Stimulated activated CD4-positive, alpha-beta T cell treated with anti-CD3 and anti-CD28 coated beads, TNF-alpha, amount 100 ng/mL, for 48 hours (primary cell): ENCODE data around the gene TPSD1.
"Not testable (repeated sequence)": the region's sequence is repeated elsewhere in the genome, so short reads cannot be mapped to it uniquely, and the experiment has no call there.

Experiments
- DNase-seq, 3 donors: peaks; one replicate each; pipeline ENCODE4 v3.0.0-alpha.2; 2020; ENCODE audit warnings: low read depth in 3 of 3

The TPSD1 gene

DNA sequence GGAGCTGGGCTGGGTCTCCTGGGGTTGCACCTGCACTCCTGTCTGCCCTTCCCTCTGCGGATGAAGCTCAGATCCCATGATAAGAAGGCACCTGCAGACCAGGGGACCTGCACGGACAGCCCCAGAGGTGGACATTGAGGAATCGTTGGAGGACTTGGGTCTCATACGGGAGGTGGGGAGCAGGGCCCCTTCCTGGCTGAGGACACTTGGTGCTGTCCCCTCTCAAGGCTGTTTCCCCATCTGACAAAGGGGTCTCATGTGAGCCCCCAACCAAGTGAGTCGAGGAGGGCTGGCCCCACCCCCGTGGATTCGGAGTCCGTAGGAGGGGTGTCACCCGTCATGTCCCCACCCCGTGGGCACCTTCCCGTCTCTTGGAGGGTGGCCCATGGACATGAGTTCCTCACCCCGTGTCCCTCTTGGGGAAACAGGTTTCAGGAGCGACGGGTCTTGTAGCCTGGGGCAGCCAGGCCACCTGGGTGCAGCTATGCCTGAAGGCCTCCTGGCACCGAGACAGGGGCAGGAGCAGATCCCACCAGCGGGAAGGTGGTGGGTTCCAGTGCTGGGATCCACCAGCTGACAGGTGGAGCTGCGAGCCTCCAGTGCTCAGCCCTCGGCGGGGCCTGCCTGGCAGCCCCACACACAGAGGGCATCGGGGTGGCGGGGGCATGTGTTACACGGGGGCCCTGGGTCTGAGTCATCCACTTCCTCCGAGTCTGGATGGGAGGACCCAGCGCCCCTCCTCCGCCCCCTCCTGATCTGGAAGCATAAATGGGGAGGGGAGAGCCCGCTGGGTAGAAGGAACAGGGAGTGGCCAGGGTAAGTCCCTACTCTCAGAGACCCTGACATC lies at the start of gene TPSD1:
TPSD1 (plus strand) TSS at position 794 of the 847 bp plus-strand sequence. CDS start 212 bp downstream, outside the sequence.
- not testable (repeated sequence) for DNase-seq

DNA sequence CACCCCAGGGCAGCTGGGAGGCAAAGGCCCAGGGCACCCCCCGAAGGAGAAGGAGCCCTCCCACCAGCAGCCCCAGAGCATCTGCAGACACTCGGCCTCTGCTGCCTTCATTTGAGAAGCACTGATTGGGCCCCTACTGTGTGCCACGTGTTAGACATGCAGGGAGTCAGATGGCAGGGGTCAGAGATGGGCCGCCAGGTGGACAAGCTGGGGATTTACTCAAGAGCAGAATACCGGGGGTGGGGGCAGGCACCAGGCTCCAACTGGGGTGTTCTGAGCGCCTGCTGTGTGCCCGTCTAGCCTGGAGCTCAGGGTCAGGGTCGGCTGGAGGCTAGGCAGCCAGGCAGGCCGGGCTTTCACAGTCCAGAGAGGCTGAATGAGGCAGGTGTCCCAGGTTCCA lies 49.5 kb upstream of the TPSD1 start:
- no peak for DNase-seq

DNA sequence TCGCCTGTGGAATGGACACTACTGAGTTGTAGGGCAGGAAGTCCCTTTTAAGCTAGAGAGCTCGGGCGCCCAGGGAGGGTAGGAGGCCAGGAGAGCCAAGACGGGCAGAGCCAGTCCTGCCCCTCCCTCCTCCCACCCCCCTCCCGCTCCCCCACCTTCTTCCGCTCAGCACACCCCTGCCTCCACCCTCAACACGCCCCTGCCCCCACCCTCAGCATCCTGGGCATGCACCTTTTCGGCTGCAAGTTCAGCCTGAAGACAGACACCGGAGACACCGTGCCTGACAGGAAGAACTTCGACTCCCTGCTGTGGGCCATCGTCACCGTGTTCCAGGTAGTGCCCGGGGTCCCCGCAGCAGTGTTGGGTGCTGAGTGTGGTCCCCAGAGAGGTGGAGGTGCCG lies 49.1 kb upstream of the TPSD1 start:
- no peak for DNase-seq

DNA sequence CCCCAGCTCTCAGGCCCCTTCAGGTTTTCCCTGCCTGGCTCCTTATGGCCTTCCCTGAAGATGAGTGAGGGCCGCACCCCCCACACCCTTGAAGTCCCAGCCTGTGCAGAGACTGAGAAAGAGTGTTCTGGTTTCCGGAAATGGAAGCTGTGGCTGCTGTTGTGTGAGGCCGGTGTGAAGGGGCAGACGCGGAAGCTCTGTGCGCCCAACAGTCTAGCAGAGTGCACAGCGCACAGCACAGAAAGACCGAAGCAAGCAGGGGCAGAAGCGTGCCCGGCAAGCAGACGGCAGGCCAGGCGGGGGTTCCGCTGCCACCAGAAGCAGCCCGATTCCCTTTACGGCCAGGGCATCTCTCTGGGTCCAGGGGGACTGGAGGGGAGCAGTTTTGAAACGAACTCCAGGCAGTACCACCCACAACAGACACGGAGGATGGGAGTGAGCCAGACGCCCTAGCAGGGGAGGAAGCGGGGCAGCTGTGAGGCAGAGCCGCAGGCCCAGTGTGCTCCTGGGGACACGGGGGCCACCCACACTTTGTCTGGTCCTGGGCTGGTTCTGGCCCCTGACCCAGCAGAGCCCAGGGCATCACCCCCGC lies 47.5 kb upstream of the TPSD1 start:
- no peak for DNase-seq

DNA sequence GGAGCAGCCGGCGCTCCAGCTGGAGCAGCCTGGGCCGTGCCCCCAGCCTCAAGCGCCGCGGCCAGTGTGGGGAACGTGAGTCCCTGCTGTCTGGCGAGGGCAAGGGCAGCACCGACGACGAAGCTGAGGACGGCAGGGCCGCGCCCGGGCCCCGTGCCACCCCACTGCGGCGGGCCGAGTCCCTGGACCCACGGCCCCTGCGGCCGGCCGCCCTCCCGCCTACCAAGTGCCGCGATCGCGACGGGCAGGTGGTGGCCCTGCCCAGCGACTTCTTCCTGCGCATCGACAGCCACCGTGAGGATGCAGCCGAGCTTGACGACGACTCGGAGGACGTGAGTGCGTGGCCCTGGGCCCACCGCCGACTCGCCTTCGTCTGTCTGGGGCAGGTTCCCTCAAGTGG lies 46.8 kb upstream of the TPSD1 start:
- DNase-seq: no peak

DNA sequence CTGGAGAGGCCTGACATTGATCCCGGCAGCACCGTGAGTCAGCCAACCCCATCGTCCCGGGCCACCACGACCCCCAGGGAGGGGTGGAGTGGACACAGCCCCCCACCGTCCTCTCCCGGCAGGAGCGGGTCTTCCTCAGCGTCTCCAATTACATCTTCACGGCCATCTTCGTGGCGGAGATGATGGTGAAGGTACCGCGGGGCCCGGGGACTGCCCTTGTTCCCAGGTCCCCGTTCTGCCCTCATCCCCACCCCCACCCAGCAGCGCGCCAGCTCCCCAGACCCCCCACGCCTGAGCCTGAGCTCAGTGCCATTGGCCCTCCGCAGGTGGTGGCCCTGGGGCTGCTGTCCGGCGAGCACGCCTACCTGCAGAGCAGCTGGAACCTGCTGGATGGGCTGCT lies 45.4 kb upstream of the TPSD1 start:
- DNase-seq: no peak

DNA sequence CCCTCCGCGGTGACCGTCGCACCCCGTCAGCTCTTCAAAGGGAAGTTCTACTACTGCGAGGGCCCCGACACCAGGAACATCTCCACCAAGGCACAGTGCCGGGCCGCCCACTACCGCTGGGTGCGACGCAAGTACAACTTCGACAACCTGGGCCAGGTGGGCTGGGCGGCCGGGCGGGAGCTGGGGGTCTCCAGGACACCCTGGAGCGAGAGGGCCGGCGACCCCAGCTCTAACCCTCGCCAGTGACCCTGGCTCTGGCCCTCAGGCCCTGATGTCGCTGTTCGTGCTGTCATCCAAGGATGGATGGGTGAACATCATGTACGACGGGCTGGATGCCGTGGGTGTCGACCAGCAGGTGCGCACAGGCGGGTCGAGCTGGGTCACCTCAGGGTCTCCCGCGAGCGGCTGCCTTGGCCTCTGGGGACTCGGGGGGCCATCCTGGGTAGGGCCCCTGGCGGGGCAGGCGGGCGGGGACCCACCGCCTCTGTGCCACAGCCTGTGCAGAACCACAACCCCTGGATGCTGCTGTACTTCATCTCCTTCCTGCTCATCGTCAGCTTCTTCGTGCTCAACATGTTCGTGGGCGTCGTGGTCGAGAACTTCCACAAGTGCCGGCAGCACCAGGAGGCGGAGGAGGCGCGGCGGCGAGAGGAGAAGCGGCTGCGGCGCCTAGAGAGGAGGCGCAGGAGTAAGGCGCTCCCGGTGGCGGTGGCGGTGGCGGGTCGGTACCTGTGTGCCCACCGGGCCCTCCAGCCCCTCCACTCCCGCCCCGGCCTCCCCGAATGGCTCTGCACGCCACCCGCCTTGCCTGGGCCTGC lies 44.2 kb upstream of the TPSD1 start:
- no peak for DNase-seq

DNA sequence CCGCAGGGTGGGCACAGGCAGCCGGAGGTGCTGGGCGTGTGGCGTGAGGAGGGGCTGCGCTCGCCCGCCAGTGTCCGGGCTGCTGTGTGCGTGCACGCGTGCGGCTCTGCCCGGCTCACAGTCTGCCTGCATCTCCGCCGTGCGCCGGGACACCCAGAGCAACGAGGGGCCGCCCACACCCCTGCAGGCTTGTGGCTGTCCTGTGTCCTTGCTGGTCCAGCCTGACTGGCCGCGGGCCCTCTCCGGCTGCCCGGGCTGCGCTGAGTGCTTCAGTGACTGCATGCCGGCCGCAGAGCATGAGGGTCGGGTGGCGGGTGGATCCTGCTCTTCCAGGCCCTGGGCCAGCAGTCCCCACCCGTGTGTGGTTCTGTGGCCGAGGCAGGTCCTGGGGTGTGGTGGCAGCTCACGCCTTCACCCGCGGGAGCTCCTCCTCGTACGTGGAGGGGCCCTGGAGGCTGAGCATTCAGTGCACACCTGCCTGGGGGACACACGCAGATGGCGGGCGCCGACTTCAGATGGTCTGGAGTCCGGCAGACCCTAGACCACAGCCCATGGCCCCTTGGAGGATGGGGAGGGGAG lies 43.2 kb upstream of the TPSD1 start:
- DNase-seq: no peak

DNA sequence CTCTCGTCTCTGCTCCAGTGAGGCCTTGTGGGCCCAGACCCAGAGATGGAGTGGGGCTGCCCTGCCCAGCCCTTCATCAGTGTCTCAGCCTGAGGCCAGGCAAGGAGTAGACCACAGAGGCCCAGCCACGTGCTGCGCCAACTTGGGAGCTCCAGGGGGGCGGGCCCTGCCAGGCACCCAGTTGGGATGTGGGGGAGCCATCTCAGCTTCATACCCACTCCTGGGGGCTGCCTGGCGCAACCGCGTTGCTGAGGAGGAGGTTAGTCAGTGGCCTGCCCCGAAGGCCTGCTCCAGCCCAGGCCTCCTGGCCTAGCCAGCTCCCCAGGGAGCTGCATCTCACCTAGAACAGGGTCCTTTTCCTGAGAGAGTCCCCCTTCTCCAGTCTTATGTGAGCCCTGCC lies 42.6 kb upstream of the TPSD1 start:
- DNase-seq: no peak

DNA sequence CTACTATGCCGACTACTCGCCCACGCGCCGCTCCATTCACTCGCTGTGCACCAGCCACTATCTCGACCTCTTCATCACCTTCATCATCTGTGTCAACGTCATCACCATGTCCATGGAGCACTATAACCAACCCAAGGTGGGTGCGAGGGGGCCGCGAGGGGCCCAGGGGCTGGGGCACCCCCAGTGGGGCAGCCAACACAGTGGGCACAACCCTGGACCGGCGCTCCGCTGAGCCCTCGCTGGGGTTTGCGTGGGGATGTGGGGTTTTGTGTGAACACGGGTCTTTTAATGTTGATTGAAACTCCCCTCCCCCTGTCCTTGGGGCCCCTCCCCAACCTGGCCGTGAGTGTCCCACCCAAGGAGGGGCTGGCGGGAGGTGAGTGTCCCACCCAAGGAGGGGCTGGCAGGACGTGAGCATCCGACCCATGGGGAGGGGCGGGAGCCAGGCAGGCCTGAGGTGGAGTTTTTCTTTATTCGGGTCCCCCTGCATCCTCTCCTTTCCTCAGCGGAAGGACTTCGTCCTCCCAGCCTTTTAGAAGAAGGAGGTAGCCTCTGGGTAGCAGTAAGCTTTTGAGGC lies 42.0 kb upstream of the TPSD1 start:
- no peak for DNase-seq

DNA sequence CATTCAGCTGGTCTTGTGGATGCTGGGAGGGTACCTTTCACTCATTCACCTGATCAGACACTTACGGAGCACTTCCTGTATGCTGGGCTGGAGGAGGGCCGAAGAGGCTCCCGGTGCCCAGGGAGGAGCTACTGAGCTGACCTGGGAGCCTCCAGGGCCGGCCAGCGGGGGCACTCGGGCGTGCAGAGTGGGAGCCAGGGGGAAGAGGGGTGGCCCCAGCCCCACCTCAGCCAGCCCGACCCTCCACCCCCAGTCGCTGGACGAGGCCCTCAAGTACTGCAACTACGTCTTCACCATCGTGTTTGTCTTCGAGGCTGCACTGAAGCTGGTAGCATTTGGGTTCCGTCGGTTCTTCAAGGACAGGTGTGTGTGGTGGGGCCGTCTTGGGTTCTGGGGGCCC lies 41.1 kb upstream of the TPSD1 start:
- DNase-seq: no peak

DNA sequence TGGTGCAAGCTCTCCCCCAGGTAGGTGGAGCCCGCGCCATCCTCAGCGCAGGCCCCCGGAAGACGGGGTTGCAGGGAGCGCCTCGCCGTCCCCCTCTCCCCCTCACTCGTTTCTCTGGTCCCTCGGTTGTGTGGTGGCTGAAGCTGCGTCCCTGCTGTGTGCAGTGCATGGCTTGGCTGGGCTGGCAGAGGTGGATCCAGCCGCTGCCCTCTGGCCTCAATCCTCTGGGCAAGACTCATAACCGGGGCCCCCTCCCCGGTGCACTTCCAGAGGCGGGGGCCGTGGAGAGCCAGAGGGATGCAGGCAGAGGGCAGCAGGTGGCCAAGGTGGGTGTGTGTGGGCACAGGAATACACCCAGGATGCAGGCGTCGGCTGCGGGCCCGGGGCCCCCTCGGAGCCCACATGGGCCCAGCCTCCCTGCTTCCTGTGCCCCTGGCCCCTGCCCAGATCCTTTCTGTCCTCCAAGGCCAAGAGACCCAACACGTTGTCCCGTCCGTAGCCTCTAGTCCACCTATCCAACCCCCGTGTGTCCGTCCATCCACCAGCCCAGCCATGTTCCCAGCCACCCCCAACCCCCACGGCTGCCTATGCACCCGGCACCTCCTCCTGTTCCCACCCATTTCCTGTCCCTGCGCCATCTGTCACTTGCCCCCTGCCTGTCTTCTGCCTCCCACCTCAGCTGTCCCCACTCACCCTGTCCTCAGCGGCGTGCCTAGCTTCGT lies 40.1 kb upstream of the TPSD1 start:
- DNase-seq: no peak

DNA sequence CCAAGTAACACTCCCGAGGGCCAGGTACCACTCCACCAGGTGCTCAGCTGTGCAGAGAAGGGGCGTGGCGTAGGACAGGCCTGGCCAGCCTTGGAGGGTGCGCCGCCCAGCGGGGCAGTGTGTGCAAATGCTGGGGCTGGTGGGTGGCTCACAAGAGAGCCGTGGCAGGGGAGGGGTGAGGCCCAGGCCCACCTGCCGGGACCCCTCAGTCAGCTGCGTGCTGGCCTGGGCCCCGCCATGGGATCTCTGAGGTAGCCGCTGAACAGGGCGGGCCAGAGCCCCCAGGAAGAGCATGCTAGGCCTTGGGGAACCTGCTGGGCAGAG lies 39.6 kb upstream of the TPSD1 start:
- DNase-seq: no peak

DNA sequence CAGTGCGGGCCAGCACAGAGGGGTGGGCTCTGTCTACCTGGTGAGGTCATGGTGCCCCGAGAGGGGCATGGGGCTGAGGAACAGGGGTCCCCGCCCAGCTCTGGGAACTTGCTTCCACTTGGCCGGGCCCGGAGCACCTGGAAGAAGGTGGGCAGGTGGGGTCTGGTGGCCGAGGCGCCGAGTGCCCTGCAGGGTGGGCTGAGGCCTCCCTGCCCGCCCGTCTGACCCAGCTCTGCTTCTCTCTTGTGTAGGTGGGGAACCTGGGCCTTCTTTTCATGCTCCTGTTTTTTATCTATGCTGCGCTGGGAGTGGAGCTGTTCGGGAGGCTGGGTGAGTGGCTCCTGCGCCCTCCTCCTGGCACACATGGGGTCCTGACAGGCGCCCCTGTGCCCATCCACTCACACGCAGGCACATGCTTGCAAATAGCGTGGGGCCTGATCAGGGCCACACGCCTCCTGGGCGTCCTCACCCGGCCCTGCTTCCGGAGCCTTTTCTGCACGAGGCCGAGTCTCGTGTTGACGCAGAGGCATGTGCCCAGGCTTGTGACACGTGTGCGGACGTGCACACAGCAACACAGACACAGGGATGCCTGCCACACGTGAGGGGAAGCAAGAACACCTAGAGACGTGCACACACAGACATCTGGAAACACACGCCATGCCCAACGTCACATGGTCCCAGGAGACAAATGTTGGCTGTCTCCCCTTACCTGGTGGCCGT lies 39.0 kb upstream of the TPSD1 start:
- DNase-seq: no peak

DNA sequence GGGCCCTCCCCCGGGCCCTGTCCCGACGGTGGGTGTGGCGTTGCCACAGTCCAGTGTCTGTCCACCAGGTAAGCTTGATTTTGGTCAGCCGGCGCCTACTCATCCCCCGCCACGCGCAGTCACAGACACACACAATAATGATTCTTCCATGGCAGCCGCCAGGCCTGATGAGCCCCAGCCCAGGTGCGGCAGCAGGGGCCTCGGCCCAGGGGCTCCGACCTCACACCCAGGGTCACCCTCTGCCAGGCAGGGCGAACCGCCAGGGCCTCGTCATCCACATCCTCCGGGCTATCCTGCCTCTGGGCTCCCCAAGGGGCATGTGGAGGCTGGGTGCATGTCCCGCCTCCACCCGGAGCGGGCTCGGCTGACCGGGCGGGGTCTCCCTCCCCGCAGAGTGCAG lies 38.3 kb upstream of the TPSD1 start:
- DNase-seq: no peak

DNA sequence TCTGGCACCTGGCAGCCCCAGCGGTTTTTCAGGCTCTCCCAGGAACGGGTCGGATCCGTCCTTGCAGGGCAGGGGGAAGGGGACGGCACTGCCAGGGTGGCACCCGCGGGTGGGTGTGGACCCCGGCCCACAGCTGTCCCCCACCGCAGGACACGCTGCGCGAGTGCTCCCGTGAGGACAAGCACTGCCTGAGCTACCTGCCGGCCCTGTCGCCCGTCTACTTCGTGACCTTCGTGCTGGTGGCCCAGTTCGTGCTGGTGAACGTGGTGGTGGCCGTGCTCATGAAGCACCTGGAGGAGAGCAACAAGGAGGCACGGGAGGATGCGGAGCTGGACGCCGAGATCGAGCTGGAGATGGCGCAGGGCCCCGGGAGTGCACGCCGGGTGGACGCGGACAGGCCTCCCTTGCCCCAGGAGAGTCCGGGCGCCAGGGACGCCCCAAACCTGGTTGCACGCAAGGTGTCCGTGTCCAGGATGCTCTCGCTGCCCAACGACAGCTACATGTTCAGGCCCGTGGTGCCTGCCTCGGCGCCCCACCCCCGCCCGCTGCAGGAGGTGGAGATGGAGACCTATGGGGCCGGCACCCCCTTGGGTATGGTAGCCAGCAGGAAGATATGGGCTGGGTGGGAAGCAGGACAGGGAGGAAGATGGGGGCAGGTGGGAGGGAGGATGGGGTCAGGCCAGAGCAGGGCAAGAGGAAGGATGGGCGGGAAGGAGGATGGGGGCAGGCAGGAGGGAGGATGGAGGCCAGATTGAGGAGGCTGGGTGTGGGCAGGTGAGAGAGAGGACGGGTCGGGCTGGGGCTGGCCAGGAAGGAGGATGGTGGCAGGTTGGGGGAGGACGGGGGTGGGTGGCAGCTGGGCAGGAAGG lies 37.6 kb upstream of the TPSD1 start:
- DNase-seq: no peak

DNA sequence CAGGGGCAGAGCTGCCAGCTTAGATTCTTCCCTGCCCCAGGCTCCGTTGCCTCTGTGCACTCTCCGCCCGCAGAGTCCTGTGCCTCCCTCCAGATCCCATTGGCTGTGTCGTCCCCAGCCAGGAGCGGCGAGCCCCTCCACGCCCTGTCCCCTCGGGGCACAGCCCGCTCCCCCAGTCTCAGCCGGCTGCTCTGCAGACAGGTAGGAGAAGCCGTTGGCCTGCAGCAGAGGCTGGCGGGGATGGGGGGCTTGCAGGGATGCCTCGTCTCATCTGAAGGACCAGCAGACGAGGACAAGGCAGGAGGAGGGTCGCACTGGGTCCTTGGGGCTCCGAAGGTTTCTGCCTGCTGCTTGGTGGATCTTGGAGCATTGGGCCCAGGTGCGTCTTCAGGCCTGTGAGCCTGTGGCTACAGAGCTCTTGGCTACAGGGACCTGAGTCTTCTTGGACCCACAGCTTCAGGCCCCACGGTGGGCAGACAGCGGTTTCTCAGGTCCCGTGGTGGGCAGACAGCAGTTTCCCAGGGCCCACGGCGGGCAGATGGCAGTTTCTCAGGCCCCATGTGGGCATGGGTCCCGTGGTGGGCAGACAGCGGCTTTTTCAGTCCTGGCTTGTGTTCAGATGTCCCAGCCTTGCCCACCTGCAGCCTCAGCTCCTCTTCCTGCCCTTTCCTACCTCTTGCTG lies 36.8 kb upstream of the TPSD1 start:
- no peak for DNase-seq

DNA sequence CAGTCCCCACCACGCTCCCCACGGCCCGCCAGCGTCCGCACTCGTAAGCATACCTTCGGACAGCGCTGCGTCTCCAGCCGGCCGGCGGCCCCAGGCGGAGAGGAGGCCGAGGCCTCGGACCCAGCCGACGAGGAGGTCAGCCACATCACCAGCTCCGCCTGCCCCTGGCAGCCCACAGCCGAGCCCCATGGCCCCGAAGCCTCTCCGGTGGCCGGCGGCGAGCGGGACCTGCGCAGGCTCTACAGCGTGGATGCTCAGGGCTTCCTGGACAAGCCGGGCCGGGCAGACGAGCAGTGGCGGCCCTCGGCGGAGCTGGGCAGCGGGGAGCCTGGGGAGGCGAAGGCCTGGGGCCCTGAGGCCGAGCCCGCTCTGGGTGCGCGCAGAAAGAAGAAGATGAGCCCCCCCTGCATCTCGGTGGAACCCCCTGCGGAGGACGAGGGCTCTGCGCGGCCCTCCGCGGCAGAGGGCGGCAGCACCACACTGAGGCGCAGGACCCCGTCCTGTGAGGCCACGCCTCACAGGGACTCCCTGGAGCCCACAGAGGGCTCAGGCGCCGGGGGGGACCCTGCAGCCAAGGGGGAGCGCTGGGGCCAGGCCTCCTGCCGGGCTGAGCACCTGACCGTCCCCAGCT lies 35.7 kb upstream of the TPSD1 start:
- DNase-seq: no peak
